CD4-positive, alpha-beta memory T cell (primary cell): ENCODE results near the gene ARID5B. TPM values are rescaled to one million over a fixed set of nuclear protein-coding genes. Genes with fewer than 3 reads are reported as not detected.

ENCODE experiments used
- CTCF ChIA-PET: fragments of 350-600 bp; sonication (Branson Sonifier 250); formaldehyde crosslinking; loops from one replicate; lab custom pipeline; 2021; ENCODE audit warnings: inconsistent platforms; ENCODE audit not compliant: partially characterized antibody; lab: Charles Lee
- POLR2A ChIA-PET: fragments of 350-600 bp; sonication (Branson Sonifier 250); formaldehyde crosslinking; loops from one replicate; lab custom pipeline; 2021; ENCODE audit not compliant: partially characterized antibody; lab: Charles Lee
- DNase-seq, 5 donors: peaks; one replicate each; pipeline versions ENCODE4 v3.0.0 to v3.0.0-alpha.2; 2020 to 2022; ENCODE audit warnings: mixed read lengths in 1 of 5
- H3K27ac ChIP-seq: one replicate; pipeline ENCODE4 v1.7.0; 2013; ENCODE audit warnings: low read depth, low read length
- H3K27me3 ChIP-seq: 2 replicates; pipeline ENCODE4 v1.7.0; 2013; ENCODE audit warnings: mild to moderate bottlenecking, low read length, moderate library complexity; ENCODE audit not compliant: insufficient read depth
- H3K36me3 ChIP-seq: 2 replicates; pipeline ENCODE4 v1.7.0; 2013; ENCODE audit warnings: mild to moderate bottlenecking, low read length, moderate library complexity; ENCODE audit not compliant: insufficient read depth
- H3K4me1 ChIP-seq: 2 replicates; pipeline ENCODE4 v1.7.0; 2013; ENCODE audit warnings: mild to moderate bottlenecking, low read length, moderate library complexity; ENCODE audit not compliant: insufficient read depth
- H3K4me3 ChIP-seq, 2 donors: one replicate each; pipeline ENCODE4 v1.7.0; 2013; ENCODE audit warnings: low read length in 2 of 2, mild to moderate bottlenecking in 1 of 2
- H3K9me3 ChIP-seq, 2 donors: one replicate each; pipeline ENCODE4 v1.7.0; 2013; ENCODE audit warnings: low read length in 2 of 2, control low read depth in 1 of 2; ENCODE audit not compliant: control insufficient read depth in 1 of 2
- H3K27ac Mint-ChIP-seq, 7 donors: one replicate each; pipeline ENCODE4 v1.8.0; 2020 to 2021; ENCODE audit warnings: mixed read lengths in 7 of 7, mild to moderate bottlenecking in 6 of 7, inconsistent platforms in 3 of 7, moderate library complexity in 3 of 7
- H3K27me3 Mint-ChIP-seq, 2 donors: one replicate each; pipeline ENCODE4 v1.8.0; 2020 to 2021; ENCODE audit warnings: mixed read lengths in 2 of 2
- H3K36me3 Mint-ChIP-seq, 2 donors: one replicate each; pipeline ENCODE4 v1.8.0; 2020 to 2021; ENCODE audit warnings: mixed read lengths in 2 of 2, inconsistent platforms in 1 of 2, mild to moderate bottlenecking in 1 of 2
- H3K4me1 Mint-ChIP-seq, 4 donors: one replicate each; pipeline ENCODE4 v1.8.0; 2020 to 2021; ENCODE audit warnings: mixed read lengths in 4 of 4, mild to moderate bottlenecking in 1 of 4
- H3K4me3 Mint-ChIP-seq, 8 donors: one replicate each; pipeline ENCODE4 v1.8.0; 2020 to 2021; ENCODE audit warnings: mixed read lengths in 8 of 8, mild to moderate bottlenecking in 7 of 8, moderate library complexity in 6 of 8, inconsistent platforms in 3 of 8
- H3K9me3 Mint-ChIP-seq, 8 donors: one replicate each; pipeline ENCODE4 v1.8.0; 2020 to 2021; ENCODE audit warnings: mixed read lengths in 8 of 8, mild to moderate bottlenecking in 5 of 8, inconsistent platforms in 3 of 8, moderate library complexity in 1 of 8
- intact Hi-C: fragments of 100-400 bp; cut with micrococcal nuclease; formaldehyde crosslinking; loops from one replicate; pipeline ENCODE4 v1.15.1; 2023
- polyA plus RNA-seq, 2 donors: library from polyadenylated mRNA; unstranded; fragments of 300-500 nt; fragmentation: Illumina TruSeq; gene quantifications; one replicate each; pipeline ENCODE4 v1.2.3, GENCODE V29; 2021
- total RNA-seq, 2 experiments: library from RNA; stranded (reverse); gene quantifications; one replicate each; pipeline ENCODE4 v1.2.3, GENCODE V29; 2021

ARID5B gene
- total and polyA plus RNA-seq, 4 experiments from 2014 or later: 30.9 to 49.6 (median 41.9) TPM

DNA sequence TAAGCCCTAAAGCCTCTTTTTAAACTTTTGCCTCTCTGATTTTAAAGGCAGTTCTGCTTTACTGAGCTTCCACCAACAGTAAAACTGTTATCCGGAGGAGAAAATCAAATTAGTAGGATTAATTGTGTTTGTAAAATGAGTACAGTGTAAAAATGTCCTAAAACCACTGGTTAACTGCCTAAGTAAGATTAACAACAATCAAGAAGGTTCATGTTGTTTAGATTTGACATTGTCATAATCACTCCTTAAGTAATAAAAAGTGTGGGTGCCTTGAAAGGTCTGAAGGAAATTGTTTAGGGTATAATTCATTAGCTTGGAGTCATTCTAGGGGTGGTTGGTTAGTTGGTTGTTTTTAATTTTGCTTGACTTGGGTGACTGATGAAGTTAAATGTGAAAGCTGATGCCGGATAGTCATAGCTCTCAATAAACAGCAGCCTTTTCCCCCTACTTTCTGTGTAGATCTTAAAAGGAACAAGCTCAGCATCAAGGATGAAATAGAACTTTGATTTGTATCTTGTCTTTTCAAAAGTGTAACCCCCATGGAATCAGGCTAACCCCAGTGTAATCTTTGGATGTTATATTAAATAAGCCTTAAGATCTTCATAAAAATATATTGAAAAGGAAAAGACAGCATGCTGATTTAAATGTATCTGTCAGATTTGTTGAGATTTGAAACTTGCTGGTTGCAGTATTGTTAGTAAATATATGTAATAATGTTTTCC lies 148.3 kb downstream of the ARID5B start:
- Mint-ChIP-seq H3K9me3 (peaks cover 0 to 2% (median 0%) of the 10 kb centered on the region in 8 donors), H3K4me3 (peak overlapping the region; percentile 89 to 98 (median 91)), H3K27ac (peak overlapping the region; percentile 92 to 100 (median 98)), H3K4me1 (peaks cover 67 to 98% (median 76%) of the 10 kb centered on the region in 4 donors), H3K36me3 (peaks cover 27 to 46% of the 10 kb centered on the region in 2 donors), H3K27me3 (no peaks in the 10 kb centered on the region)
- H3K27ac ChIP-seq: peak overlapping the region; percentile 87
- POLR2A ChIA-PET: interaction anchor here (0.7 to 10.1 kb wide), 34 partner anchors 10 to 1219 kb away, joined by 3 to 251 read pairs (median 6); partner anchors contain the start of genes ARID5B and EGR2
- H3K27me3 ChIP-seq: no peaks in the 10 kb centered on the region
- H3K4me3 ChIP-seq: peak overlapping the region; percentile 69 to 82
- peaks cover 78% of the 10 kb centered on the region for H3K4me1 ChIP-seq
- H3K9me3 ChIP-seq: no peaks in the 10 kb centered on the region
- H3K36me3 ChIP-seq: peaks cover 10% of the 10 kb centered on the region
- intact Hi-C loops: loop anchor here (1.0 to 10.0 kb wide), 5 partner anchors 31 to 335 kb away; no protein-coding TSS in a partner anchor
- peak in 3 of 5 donors; percentile 34 to 47 (median 39) for DNase-seq
- CTCF ChIA-PET: interaction anchor here (0.8 to 5.9 kb wide), 22 partner anchors 10 to 337 kb away, joined by 3 to 69 read pairs (median 5); partner anchors contain the start of gene ARID5B

DNA sequence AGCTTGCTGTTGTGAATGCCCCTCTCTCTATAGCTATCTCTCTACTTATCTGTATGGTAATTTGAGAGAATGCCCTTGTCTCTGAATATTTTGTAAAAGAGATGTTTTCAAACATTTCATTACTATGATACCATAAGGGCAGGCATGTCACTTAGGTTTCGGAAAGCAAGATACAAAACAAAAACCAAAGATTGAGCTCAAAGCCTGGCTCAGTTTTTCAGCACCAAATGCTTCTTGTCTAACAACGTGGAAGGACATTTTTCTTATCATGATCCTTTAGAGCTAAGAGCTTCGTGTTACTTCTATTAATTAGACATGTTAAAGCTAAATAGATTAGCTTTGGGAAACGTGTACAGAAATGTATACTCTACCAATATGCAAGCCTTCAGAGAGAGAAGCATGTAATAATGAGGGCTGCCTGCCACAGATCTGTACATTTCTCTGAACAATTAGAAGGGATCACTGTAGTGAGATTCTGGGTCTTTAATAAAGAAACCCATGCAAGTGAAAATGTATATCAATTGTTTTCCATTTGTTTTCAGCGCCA lies 148.9 kb downstream of the ARID5B start:
- Histone ChIP-seq H3K36me3 (peaks cover 10% of the 10 kb centered on the region), H3K9me3 (no peaks in the 10 kb centered on the region), H3K4me3 (peak overlapping the region; percentile 69 to 82), H3K27ac (peak overlapping the region; percentile 87), H3K27me3 (no peaks in the 10 kb centered on the region), H3K4me1 (peaks cover 78% of the 10 kb centered on the region)
- peak in 4 of 5 donors; percentile 32 to 57 (median 50) for DNase-seq
- Mint-ChIP-seq H3K4me1 (peaks cover 69 to 98% (median 76%) of the 10 kb centered on the region in 4 donors), H3K27me3 (no peaks in the 10 kb centered on the region), H3K9me3 (peaks cover 0 to 2% (median 0%) of the 10 kb centered on the region in 8 donors), H3K4me3 (peak overlapping the region; percentile 89 to 98 (median 91)), H3K36me3 (peaks cover 31 to 52% of the 10 kb centered on the region in 2 donors), H3K27ac (peak overlapping the region; percentile 92 to 100 (median 98))
- intact Hi-C loops: loop anchor here (1.0 to 2.0 kb wide), 4 partner anchors 30 to 150 kb away; no protein-coding TSS in a partner anchor
- POLR2A ChIA-PET: interaction anchor here (0.7 to 10.1 kb wide), 30 partner anchors 10 to 1218 kb away, joined by 3 to 251 read pairs (median 6); partner anchors contain the start of genes ARID5B and EGR2
- CTCF ChIA-PET: interaction anchor here (1.0 to 5.9 kb wide), 16 partner anchors 9 to 299 kb away, joined by 3 to 69 read pairs (median 6); partner anchors contain the start of gene ARID5B

DNA sequence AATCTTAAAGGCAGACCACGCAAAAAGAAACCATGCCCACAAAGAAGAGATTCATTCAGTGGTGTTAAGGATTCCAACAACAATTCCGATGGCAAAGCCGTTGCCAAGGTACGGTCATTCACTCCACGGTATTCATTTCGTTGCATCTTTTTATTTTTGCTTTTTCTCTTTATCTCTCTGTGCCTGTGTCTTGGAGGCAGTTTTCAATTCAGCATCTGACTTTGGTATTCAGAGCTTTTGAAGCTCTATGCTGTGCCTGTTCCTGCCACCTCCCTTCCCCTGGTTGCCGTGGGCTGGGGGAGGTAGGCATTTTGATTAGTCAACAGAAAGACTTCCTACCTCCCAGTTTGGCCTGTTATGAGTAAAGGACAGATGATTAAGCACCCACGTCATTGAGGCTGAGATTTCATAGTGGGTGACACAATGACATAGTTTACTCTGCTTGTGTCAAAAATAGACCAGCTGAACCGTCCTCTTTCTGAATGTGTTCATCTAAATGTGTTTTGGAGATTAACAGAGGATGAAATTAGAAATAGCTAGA lies 149.5 kb downstream of the ARID5B start:
- Histone ChIP-seq H3K4me1 (peaks cover 78% of the 10 kb centered on the region), H3K9me3 (no peaks in the 10 kb centered on the region), H3K27ac (peak overlapping the region; percentile 87), H3K36me3 (peaks cover 10% of the 10 kb centered on the region), H3K27me3 (no peaks in the 10 kb centered on the region), H3K4me3 (peak overlapping the region; percentile 69 to 82)
- intact Hi-C loops: loop anchor here (1.0 to 2.0 kb wide), 4 partner anchors 30 to 151 kb away; no protein-coding TSS in a partner anchor
- ChIA-PET POLR2A (interaction anchor here (0.7 to 10.1 kb wide), 23 partner anchors 10 to 766 kb away, joined by 3 to 251 read pairs (median 6); partner anchors contain the start of genes ARID5B and EGR2), CTCF (interaction anchor here (0.8 to 5.9 kb wide), 13 partner anchors 8 to 194 kb away, joined by 3 to 69 read pairs (median 5); partner anchors contain the start of gene ARID5B)
- H3K36me3 Mint-ChIP-seq: peaks cover 35 to 53% of the 10 kb centered on the region in 2 donors
- H3K9me3 Mint-ChIP-seq: peaks cover 0 to 2% (median 0%) of the 10 kb centered on the region in 8 donors
- H3K4me3 Mint-ChIP-seq: peak overlapping the region; percentile 89 to 98 (median 91)
- DNase-seq: peak; percentile 83 to 94 (median 88)
- peaks cover 67 to 98% (median 76%) of the 10 kb centered on the region in 4 donors for H3K4me1 Mint-ChIP-seq
- no peaks in the 10 kb centered on the region for H3K27me3 Mint-ChIP-seq
- peak overlapping the region; percentile 92 to 100 (median 98) for H3K27ac Mint-ChIP-seq

DNA sequence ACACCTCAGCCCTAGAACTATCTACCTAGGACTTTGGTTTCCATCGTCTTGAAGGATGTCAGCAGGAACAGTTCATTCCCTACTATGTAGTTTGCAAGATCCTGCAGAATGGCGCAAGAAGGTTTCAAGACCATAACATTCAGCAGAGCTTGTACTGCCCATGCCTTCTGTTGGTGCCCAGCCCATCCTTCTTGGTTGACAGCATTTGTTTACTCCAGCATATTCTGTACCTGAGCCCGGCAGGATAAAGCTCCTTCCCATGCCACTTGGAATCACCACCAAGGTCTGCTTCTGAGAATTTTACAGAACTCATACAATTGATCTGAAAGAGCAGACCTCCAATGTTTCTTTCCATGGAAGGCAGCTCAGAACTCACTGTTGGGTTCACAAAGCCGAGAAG lies 150.8 kb downstream of the ARID5B start:
- DNase-seq: no peak
- H3K27me3 ChIP-seq: no peaks in the 10 kb centered on the region
- peaks cover 61 to 98% (median 76%) of the 10 kb centered on the region in 4 donors for H3K4me1 Mint-ChIP-seq
- intact Hi-C loops: no loop called here
- H3K4me3 Mint-ChIP-seq: peak overlapping the region; percentile 22 to 93 (median 65)
- H3K4me3 ChIP-seq: peak overlapping the region in 1 of 2 donors; percentile 18
- H3K4me1 ChIP-seq: peaks cover 78% of the 10 kb centered on the region
- peak overlapping the region; percentile 81 to 100 (median 94) for H3K27ac Mint-ChIP-seq
- H3K27me3 Mint-ChIP-seq: no peaks in the 10 kb centered on the region
- H3K9me3 ChIP-seq: no peaks in the 10 kb centered on the region
- ChIA-PET CTCF (interaction anchor here (1.0 to 3.3 kb wide), 6 partner anchors 9 to 193 kb away, joined by 3 to 45 read pairs (median 5); partner anchors contain the start of gene ARID5B), POLR2A (interaction anchor here (0.8 to 9.4 kb wide), 12 partner anchors 9 to 192 kb away, joined by 3 to 66 read pairs (median 4); no protein-coding TSS in a partner anchor)
- peaks cover 47 to 66% of the 10 kb centered on the region in 2 donors for H3K36me3 Mint-ChIP-seq
- H3K27ac ChIP-seq: peak overlapping the region; percentile 87
- peaks cover 17% of the 10 kb centered on the region for H3K36me3 ChIP-seq
- peaks cover 0 to 2% (median 0%) of the 10 kb centered on the region in 8 donors for H3K9me3 Mint-ChIP-seq

DNA sequence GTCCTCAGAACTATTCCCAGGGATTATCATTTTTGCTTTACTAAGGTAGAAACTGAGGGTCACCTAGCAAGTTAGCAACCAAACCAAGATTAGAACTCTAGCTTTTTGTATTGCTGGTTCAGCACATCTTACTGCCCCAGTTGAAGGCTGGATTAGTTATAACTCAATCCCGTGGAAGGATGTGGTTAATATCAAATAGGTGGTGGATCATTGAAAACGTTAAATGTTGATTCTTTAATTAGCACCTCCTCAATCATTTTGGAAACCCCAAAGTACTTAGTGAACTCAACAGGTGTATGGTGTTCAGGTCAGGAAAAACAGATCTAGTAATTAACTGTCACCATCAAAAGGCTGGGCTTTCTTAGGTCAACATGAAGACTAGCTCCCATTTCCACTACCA lies 152.4 kb downstream of the ARID5B start:
- Histone ChIP-seq H3K4me3 (peak overlapping the region in 1 of 2 donors; percentile 39), H3K27me3 (no peaks in the 10 kb centered on the region), H3K27ac (peak overlapping the region; percentile 50), H3K4me1 (peaks cover 78% of the 10 kb centered on the region), H3K9me3 (no peaks in the 10 kb centered on the region), H3K36me3 (peaks cover 33% of the 10 kb centered on the region)
- H3K27ac Mint-ChIP-seq: peak overlapping the region; percentile 72 to 100 (median 93)
- H3K4me3 Mint-ChIP-seq: peak overlapping the region; percentile 57 to 93 (median 75)
- CTCF ChIA-PET: interaction anchor here (0.6 to 3.3 kb wide), 13 partner anchors 8 to 198 kb away, joined by 3 to 45 read pairs (median 5); no protein-coding TSS in a partner anchor
- peak in 1 of 5 donors; percentile 51 for DNase-seq
- peaks cover 52 to 98% (median 75%) of the 10 kb centered on the region in 4 donors for H3K4me1 Mint-ChIP-seq
- peaks cover 0 to 2% (median 0%) of the 10 kb centered on the region in 8 donors for H3K9me3 Mint-ChIP-seq
- H3K27me3 Mint-ChIP-seq: no peaks in the 10 kb centered on the region
- peaks cover 62 to 80% of the 10 kb centered on the region in 2 donors for H3K36me3 Mint-ChIP-seq
- POLR2A ChIA-PET: interaction anchor here (0.7 to 3.4 kb wide), 19 partner anchors 8 to 186 kb away, joined by 3 to 20 read pairs (median 4); partner anchors contain the start of gene ARID5B
- intact Hi-C loops: no loop called here

DNA sequence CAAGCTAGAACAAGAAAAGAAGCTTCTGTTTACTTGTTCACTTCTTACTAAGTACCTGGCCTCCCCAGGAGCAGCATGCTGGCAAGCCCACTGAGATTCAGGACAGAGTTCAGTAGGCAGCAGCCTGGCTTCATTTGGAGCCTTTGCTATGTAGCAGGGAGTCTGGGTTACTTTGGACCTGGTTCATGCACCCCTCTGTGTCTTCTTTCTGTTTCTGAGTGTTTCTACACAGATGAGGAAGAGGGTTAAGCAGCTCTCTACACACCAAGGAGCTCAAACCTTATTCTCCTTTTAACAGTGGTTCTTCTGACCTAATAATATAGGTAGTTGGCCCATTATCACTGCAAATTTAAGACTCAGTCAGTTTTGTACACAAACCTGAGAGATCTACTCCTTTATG lies 152.9 kb downstream of the ARID5B start:
- intact Hi-C loops: no loop called here
- Histone ChIP-seq H3K4me1 (peaks cover 82% of the 10 kb centered on the region), H3K27ac (peak overlapping the region; percentile 50), H3K4me3 (peak overlapping the region in 1 of 2 donors; percentile 39), H3K36me3 (peaks cover 37% of the 10 kb centered on the region), H3K27me3 (no peaks in the 10 kb centered on the region), H3K9me3 (no peaks in the 10 kb centered on the region)
- CTCF ChIA-PET: interaction anchor here (0.6 to 3.3 kb wide), 11 partner anchors 8 to 191 kb away, joined by 3 to 45 read pairs (median 5); no protein-coding TSS in a partner anchor
- Mint-ChIP-seq H3K4me1 (peaks cover 54 to 98% (median 79%) of the 10 kb centered on the region in 4 donors), H3K9me3 (peaks cover 0 to 2% (median 0%) of the 10 kb centered on the region in 8 donors), H3K36me3 (peaks cover 68 to 81% of the 10 kb centered on the region in 2 donors), H3K27ac (peak overlapping the region; percentile 62 to 100 (median 93)), H3K4me3 (peak overlapping the region; percentile 57 to 93 (median 75)), H3K27me3 (no peaks in the 10 kb centered on the region)
- DNase-seq: peak in 1 of 5 donors; percentile 12
- POLR2A ChIA-PET: interaction anchor here (0.6 to 3.4 kb wide), 17 partner anchors 11 to 193 kb away, joined by 3 to 20 read pairs (median 4); partner anchors contain the start of gene ARID5B
